Gastroesophageal sphincter (tissue), 3 donors: ENCODE measurements around the gene GPD1.

Experiments
- EP300 ChIP-seq: sonication (generic); formaldehyde crosslinking; IDR thresholded peaks from one replicate; pipeline ENCODE4 v1.6.1; 2017; ENCODE audit warnings: antibody characterized with exemption, mild to moderate bottlenecking
- POLR2A ChIP-seq, 2 donors: fragments of 450-650 bp; IDR thresholded peaks; one replicate each; pipeline ENCODE4 v1.6.1; 2017; ENCODE audit warnings: antibody characterized with exemption in 2 of 2, mild to moderate bottlenecking in 2 of 2, moderate library complexity in 1 of 2
- TF ChIP-seq, protein P1 (sequence below), 4 experiments: fragments of 200-600 bp in 2 of 4; fragments of 450-650 bp in 2 of 4; sonication (generic) in 1 of 4; IDR thresholded peaks; one replicate each; pipeline ENCODE4 v1.5.1; 2017 to 2019; ENCODE audit warnings: antibody characterized with exemption in 4 of 4, mild to moderate bottlenecking in 2 of 4, moderate library complexity in 2 of 4

DNA sequence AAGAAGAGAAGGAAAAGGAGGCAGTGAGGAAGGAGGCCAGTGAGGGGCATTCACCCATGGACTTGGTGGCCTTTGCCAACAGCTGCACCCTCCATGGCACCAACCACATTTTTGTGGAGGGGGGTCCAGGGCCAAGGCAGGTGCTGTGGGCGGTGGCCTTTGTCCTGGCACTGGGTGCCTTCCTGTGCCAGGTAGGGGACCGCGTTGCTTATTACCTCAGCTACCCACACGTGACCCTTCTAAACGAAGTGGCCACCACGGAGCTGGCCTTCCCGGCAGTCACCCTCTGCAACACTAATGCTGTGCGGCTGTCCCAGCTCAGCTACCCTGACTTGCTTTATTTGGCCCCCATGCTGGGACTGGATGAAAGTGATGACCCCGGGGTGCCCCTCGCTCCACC lies 30.1 kb upstream of the GPD1 start:
- no peak for TF ChIP-seq POLR2A (IDR thresholded peaks at IDR 0.05)
- TF ChIP-seq, protein P1, sequence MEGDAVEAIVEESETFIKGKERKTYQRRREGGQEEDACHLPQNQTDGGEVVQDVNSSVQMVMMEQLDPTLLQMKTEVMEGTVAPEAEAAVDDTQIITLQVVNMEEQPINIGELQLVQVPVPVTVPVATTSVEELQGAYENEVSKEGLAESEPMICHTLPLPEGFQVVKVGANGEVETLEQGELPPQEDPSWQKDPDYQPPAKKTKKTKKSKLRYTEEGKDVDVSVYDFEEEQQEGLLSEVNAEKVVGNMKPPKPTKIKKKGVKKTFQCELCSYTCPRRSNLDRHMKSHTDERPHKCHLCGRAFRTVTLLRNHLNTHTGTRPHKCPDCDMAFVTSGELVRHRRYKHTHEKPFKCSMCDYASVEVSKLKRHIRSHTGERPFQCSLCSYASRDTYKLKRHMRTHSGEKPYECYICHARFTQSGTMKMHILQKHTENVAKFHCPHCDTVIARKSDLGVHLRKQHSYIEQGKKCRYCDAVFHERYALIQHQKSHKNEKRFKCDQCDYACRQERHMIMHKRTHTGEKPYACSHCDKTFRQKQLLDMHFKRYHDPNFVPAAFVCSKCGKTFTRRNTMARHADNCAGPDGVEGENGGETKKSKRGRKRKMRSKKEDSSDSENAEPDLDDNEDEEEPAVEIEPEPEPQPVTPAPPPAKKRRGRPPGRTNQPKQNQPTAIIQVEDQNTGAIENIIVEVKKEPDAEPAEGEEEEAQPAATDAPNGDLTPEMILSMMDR (IDR thresholded peaks at IDR 0.05): no peak
- TF ChIP-seq EP300: no peak
